Activated naive CD4-positive, alpha-beta T cell treated with anti-CD3 and anti-CD28 coated beads, Interleukin-2, amount 50 U/mL, for 16 hours (primary cell): Measurements from ENCODE around the gene HIP1.
"Not testable (repeated sequence)": the region's sequence is repeated elsewhere in the genome, so short reads cannot be mapped to it uniquely, and the experiment has no call there.

Experiments
- DNase-seq: peaks from one replicate; pipeline ENCODE4 v3.0.0-alpha.2; 2020

Gene HIP1

GRCh38 chr7:75738604-75738974, at the start of gene HIP1:
Gene HIP1, minus strand, starts transcription at chr7:75738941. Its CDS starts 21 bp downstream, at chr7:75738920.
- no peak for DNase-seq

- not testable (repeated sequence) for DNase-seq
These were observed 49.6 kb upstream of the HIP1 start for GRCh38 chr7:75788154-75788847.

GRCh38 chr7:75783058-75783457, 44.3 kb upstream of the HIP1 start:
- not testable (repeated sequence) for DNase-seq

- DNase-seq = not testable (repeated sequence)
These were observed 42.0 kb upstream of the HIP1 start for GRCh38 chr7:75780647-75781273.

DNA sequence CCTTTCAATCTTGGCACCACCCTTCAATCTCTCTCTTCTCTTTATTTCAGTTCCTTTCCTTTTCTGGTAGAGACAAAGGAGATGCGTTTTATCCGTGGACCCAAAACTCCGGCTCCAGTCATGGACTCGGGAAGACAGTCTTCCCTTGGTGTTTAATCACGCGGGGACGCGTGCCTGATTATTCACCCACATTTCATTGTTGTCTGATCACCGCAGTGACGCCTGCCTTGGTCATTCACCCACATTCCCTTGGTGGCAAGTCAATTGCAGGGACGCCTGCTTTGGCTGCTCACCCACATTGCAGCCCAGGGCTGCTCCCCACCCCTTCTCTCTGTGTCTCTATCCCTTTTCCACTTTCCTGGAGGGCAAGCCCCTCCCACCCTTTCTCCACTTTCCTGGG, 40.8 kb upstream of the HIP1 start:
- not testable (repeated sequence) for DNase-seq

DNA sequence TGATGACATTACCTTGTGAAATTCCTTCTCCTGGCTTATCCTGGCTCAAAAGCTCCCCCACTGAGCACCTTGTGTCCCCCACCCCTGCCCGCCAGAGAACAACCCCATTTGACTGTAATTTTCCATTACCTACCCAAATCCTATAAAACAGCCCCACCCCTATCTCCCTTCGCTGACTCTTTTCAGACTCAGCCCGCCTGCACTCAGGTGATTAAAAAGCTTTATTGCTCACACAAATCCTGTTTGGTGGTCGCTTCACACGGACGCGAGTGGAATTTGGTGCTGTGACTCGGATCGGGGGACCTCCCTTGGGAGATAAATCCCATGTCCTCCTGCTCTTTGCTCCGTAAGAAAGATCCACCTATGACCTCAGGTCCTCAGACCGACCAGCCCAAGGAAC, 40.3 kb upstream of the HIP1 start:
- DNase-seq = not testable (repeated sequence)

DNA sequence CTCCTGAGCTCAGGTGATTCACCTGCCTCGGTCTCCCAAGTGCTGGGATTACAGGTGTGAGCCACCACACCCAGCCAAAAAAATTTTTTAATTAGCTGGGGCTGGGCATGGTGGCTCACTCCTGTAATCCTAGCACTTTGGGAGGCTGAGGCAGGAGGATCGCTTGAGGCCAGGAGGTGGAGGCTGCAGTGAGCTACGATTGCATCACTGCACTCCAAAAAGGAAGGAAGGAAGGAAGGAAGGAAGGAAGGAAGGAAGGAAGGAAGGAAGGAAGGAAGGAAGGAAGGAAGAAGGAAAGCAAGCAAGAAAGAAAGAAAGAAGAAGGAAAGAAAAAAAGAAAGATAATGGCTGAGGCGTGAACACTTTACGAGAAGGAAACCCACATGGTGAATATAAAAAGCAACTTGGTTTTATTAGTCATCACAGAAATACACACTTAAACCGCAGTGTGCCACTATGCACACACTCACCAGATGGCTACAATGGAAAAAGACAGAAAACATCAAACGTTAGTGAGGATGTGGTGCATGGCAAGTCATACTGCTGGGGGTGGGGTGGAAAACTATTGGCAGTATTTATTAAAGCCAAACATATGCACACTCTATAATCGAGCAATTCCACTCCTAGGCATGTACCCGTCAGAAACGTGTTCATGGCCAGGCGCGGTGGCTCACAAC, 37.7 kb upstream of the HIP1 start:
- peak; percentile 61 for DNase-seq

GRCh38 chr7:75773958-75774357, 35.2 kb upstream of the HIP1 start:
- DNase-seq = not testable (repeated sequence)

- DNase-seq = no peak
These were observed 33.6 kb upstream of the HIP1 start, which contains the start of gene CCL26 for GRCh38 chr7:75772081-75773077. Gene CCL26, minus strand, starts transcription at chr7:75772211. Its CDS starts 35 bp downstream, at chr7:75772176.

- DNase-seq = no peak
These were observed 32.5 kb upstream of the HIP1 start for GRCh38 chr7:75771224-75771623.

DNA sequence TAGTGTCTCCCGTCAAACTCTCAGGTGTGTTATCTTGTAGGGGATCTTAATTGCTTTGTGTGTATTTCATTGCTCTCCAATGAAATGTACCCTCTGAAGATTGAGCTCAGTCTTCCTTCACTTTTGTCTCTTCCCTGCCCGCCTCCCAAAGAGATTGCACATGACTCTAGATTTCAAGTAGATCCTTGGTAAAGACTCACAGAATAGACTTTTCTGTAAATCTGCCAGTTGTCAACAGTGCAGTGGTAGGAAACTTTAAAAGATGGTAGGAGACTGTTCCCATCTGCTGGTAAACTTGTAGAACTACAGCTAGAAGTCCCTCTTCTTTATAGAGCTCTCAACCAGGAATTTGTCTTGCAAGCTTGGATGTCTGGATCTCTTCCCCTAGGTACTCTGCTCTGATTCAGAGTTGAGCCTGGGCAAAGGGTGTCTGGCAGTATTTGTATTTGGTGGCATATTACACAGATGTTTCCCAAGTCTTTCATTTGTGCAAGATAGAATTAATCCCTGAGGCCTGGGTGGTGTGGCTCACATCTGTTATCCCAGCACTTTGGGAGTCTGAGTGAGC, 23.7 kb upstream of the HIP1 start:
- DNase-seq = no peak

DNA sequence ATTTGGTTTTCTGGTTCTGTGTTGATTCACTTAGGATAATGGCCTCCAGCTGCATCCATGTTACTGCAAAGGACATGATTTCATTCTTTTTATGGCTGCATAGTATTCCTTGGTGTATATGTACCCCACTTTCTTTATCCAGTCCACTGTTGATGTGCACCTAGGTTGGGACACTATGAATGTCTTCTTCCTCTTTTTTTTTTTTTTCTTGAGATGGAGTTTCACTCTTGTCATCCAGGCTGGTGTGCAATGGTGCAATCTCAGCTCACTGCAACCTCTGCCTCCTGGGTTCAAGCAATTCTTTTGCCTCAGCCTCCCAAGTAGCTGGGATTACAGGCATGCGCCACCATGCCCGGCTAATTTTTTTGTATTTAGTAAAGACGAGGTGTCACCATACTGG, 23.1 kb upstream of the HIP1 start:
- not testable (repeated sequence) for DNase-seq

DNA sequence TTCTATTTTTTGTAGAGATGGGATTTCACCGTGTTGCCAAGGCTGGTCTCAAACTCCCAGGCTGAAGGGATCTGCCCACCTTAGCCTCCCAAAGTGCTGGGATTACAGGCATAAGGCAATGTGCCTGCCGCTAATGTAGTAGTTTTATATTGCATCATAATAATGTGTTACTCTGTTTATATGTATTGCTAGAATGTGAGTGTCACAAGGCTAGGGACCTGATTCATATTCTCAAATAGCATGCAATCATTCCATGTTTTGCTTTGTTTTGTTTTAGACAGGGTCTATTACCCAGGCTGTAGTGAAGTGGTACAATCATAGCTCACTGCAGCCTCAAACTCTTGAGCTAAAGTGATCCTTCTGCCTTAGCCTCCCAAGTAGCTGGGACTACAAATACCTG, 19.8 kb upstream of the HIP1 start:
- DNase-seq = no peak

- no peak for DNase-seq
These were observed 19.1 kb upstream of the HIP1 start for GRCh38 chr7:75757860-75758259.

GRCh38 chr7:75756991-75757676, 18.4 kb upstream of the HIP1 start:
- DNase-seq = no peak

GRCh38 chr7:75756206-75756990, 17.7 kb upstream of the HIP1 start:
- DNase-seq = no peak

- no peak for DNase-seq
These were observed 4.7 kb upstream of the HIP1 start for GRCh38 chr7:75743455-75743859.

DNA sequence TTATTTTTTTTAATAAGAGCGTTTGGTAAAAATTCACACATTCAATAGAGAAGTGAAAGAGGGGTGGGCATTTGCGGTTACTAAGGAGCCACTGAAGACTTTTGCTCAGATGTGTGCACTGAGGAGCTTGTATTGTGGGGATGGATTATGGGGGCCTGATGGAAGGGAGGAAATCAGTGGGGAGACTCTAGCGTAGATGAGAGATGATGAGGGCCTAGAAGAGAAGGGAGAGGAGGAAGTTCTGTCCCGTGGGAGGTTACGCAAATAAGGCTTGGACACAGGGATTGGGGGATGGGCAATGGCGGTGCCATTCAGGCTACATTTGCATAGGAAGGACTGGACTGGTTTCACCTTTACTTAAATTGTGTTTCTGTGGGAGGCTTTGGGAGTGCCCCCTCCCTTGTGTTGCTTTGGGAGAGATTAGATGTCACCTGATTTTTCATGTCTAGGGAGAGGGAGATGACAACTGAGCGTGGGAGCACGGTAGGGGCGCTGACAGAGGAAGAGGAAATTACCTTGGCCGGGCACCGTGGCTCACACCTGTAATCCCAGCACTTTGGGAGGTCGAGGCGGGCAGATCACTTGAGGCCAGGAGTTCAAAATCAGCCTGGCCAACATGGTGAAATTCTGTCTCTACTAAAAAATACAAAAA, 2.2 kb upstream of the HIP1 start:
- no peak for DNase-seq

GRCh38 chr7:75739796-75740672, 1.3 kb upstream of the HIP1 start:
- DNase-seq = no peak
